Astrocyte of the cerebellum (primary cell): ENCODE data around the gene ATXN7L2.
A peak's percentile ranks its signal among the peaks of the same experiment; 100 is the strongest.

Experiments used
- DNase-seq: peaks from one replicate; pipeline ENCODE4 v3.0.0-alpha.2; 2011; ENCODE audit warnings: low read depth
- H3K4me3 ChIP-seq: 2 replicates; pipeline ENCODE4 v1.5.1; 2011; ENCODE audit warnings: mild to moderate bottlenecking, low read depth, low read length, moderate library complexity
- CTCF ChIP-seq: IDR thresholded peaks from 2 replicates; pipeline ENCODE4 v1.5.1; 2012; ENCODE audit warnings: low read length, low read depth, moderate library complexity, mild to moderate bottlenecking; ENCODE audit errors: missing control alignments
- in situ Hi-C: cut with HindIII; loops from 2 replicates; pipeline ENCODE4 v1.10.0; 2017; ENCODE audit warnings: low sequenced_read_pairs

The ATXN7L2 gene

DNA sequence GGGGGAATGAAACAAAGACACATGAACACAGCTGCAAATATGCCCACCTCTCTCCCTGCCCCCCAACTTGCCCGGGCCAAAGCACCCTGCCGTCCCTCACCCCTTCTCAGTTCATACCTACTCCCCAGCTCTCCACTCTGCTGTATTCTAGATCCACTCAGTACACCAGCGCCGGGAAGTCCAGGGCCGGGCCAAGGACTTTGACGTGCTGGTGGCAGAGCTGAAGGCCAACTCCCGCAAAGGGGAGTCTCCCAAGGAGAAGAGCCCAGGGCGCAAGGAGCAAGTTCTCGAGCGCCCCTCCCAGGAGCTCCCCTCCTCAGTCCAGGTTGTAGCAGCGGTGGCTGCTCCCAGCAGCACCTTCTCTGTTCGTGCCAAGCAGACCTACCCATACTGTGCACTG, 5.0 kb downstream of the ATXN7L2 start:
- no peak for DNase-seq
- TF ChIP-seq CTCF = no peak
- no peak overlapping the region for H3K4me3 ChIP-seq
- in situ Hi-C loops = no loop called here

DNA sequence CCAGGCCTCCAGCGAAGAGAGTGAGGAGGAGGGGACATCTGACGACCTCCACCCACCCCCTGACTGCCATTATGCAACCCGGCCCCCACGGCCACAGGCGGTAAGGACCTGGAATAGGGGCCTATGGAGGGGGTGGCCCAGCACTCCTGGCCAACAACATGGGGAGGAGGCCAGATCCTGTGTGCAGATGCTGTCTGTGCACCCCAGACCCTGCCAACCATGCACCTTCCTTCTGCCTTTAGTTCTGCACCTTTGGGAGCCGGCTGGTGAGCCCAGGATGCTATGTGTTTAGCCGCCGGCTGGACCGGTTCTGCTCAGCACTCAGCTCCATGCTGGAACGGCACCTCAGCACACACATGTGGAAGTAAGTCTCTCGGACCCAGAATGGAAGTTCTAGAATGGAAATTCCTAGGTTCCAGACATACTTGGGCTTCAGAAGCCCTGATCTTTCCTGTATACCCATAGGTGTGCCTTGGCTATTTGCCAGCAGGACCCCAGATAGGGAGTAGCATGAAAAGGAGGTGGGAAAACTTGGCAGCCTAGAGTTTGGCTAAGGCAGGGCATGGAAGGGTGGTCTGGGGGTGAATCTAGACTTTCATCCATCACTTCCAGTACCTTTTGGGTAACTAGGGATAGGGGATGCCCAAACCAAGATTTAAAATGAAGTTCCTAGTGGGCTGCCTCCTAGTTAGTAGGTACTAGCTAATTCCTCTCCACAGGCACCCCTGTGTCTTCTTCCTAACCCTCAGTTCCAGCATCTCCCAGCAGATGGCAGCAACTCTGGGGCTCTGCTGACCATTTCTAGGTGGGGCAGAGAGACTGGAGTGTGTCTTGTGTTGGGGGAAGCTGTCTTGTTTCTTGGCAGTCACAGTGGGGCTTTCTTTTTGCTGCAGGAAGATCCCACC, 6.6 kb downstream of the ATXN7L2 start:
- peak; percentile 41 for DNase-seq
- in situ Hi-C loops = loop anchor here (5.0 kb wide), 1 partner anchor 47 kb away; the partner anchor contains the start of gene GPR61
- no peak overlapping the region for H3K4me3 ChIP-seq
- peak; percentile 96 for TF ChIP-seq CTCF

DNA sequence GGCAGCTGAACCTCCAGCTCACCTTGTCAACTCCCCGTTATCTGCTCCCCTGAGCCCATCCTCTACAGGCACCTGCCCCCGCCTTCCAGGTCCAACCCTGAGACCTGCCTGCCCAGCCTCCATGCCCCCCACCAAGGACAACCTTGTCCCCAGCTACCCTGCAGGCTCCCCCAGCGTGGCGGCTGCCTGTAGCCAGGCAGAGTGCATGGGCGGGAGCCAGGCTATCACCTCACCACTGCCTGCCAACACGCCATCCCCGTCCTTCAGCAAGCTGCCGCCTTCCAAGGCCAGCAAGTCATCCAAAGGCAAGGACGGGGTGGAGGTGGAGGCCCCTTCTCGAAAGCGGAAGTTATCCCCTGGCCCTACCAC, 7.2 kb downstream of the ATXN7L2 start:
- in situ Hi-C loops = loop anchor here (5.0 kb wide), 1 partner anchor 46 kb away; the partner anchor contains the start of gene GPR61
- DNase-seq = no peak
- H3K4me3 ChIP-seq = no peak overlapping the region
- TF ChIP-seq CTCF = no peak

GRCh38 chr1:109491372-109491771, 7.7 kb downstream of the ATXN7L2 start:
- in situ Hi-C loops = loop anchor here (5.0 kb wide), 1 partner anchor 46 kb away; the partner anchor contains the start of gene GPR61
- TF ChIP-seq CTCF = no peak
- H3K4me3 ChIP-seq = no peak overlapping the region
- DNase-seq = no peak

DNA sequence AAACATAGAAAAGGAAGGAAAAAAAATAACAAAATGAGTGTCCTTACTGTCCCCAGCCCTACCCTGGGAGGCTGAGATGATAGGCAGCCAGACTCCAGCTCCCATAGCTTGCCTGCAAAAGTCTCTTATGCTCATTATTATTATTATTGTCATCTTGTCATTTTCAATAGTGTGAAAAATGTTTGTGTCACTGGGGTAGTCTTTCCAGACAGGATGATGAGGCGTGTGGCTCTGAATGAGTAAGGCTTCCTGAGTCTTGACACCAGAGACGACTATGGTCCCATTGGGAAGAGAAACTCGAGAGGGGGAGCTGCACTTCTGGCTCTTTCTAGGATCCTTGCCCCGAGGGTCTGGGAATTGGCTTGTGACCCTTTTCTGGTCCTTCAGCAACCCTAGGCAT, 9.1 kb downstream of the ATXN7L2 start:
- DNase-seq = no peak
- in situ Hi-C loops = loop anchor here (5.0 kb wide), 1 partner anchor 45 kb away; the partner anchor contains the start of gene GPR61
- TF ChIP-seq CTCF = no peak
- no peak overlapping the region for H3K4me3 ChIP-seq

- DNase-seq = no peak
- no peak overlapping the region for H3K4me3 ChIP-seq
- in situ Hi-C loops = loop anchor here (5.0 kb wide), 1 partner anchor 44 kb away; the partner anchor contains the start of gene GPR61
- no peak for TF ChIP-seq CTCF
Measured at GRCh38 chr1:109493227-109493626, 9.5 kb downstream of the ATXN7L2 start.
